Upper lobe of left lung (tissue), 6 donors: ENCODE measurements around the gene VEPH1. TPM values are rescaled to one million over a fixed set of nuclear protein-coding genes. Genes with fewer than 3 reads are reported as not detected.

ENCODE experiments used
- ATAC-seq, 2 donors: fragments of 200-7000 bp; cut with Tn5 transposase; one replicate each; pipeline ENCODE4 v1.9.1; 2022; ENCODE audit warnings: mild to moderate bottlenecking in 2 of 2, moderate library complexity in 2 of 2; ENCODE audit not compliant: low FRiP score in 2 of 2
- DNase-seq, 2 donors: peaks; one replicate each; pipeline ENCODE4 v3.0.0-alpha.2; 2019 to 2020
- H3K27ac ChIP-seq, 4 donors: fragments of 200-600 bp; sonication (generic); one replicate each; pipeline ENCODE4 v1.5.1; 2016 to 2019
- H3K27me3 ChIP-seq, 4 donors: fragments of 200-600 bp; sonication (generic); one replicate each; pipeline ENCODE4 v1.5.1; 2017 to 2019
- H3K36me3 ChIP-seq, 4 donors: fragments of 200-600 bp; sonication (generic); one replicate each; pipeline ENCODE4 v1.5.1; 2016 to 2019
- H3K4me1 ChIP-seq, 4 donors: fragments of 200-600 bp; sonication (generic); one replicate each; pipeline ENCODE4 v1.5.1; 2018 to 2019
- H3K4me3 ChIP-seq, 4 donors: fragments of 200-600 bp; sonication (generic); one replicate each; pipeline ENCODE4 v1.5.1; 2017 to 2019; ENCODE audit warnings: mild to moderate bottlenecking in 2 of 4, moderate library complexity in 1 of 4
- H3K9me3 ChIP-seq, 4 donors: fragments of 200-600 bp; sonication (generic); one replicate each; pipeline ENCODE4 v1.5.1; 2018 to 2019
- EP300 ChIP-seq, 4 donors: sonication (generic); formaldehyde crosslinking; IDR thresholded peaks; one replicate each; pipeline ENCODE4 v1.5.1; 2017; ENCODE audit warnings: antibody characterized with exemption in 4 of 4, control low read depth in 2 of 4
- POLR2A ChIP-seq, 4 donors: fragments of 450-650 bp; IDR thresholded peaks; one replicate each; pipeline ENCODE4 v1.5.1; 2016 to 2017; ENCODE audit warnings: antibody characterized with exemption in 4 of 4, mild to moderate bottlenecking in 2 of 4
- POLR2AphosphoS5 ChIP-seq, 2 donors: sonication (generic); formaldehyde crosslinking; IDR thresholded peaks; one replicate each; pipeline ENCODE4 v1.5.1; 2017; ENCODE audit warnings: antibody characterized with exemption in 2 of 2
- WGBS, 2 donors: methylation state at CpG; one replicate each; pipeline ENCODE4 v1.1.5; 2017 to 2018; 5-methylcytosine and 5-hydroxymethylcytosine counted together
- total RNA-seq, 6 donors: library from RNA; depleted of rRNA in 4 of 6; stranded (reverse); fragments of >200 nt in 4 of 6; gene quantifications; one replicate each; pipeline versions ENCODE4 v1.1.0 to v1.2.1, GENCODE V29; 2016 to 2021
- TF ChIP-seq, protein P1 (sequence below), 6 experiments: fragments of 450-650 bp in 4 of 6; fragments of 200-600 bp in 2 of 6; sonication (generic) in 2 of 6; IDR thresholded peaks; one replicate each; pipeline ENCODE4 v1.5.1; 2016 to 2019; ENCODE audit warnings: antibody characterized with exemption in 6 of 6
- donor health status: DM: no; HTN: no; CAD: no; lungs with moderate emphysema.
- donor health status: DM: no; HTN: yes; CAD: no; lungs with severe emphysema.

Gene VEPH1
- total RNA-seq, 6 donors from 2014 or later = 78.6 to 229 (median 178) TPM

DNA sequence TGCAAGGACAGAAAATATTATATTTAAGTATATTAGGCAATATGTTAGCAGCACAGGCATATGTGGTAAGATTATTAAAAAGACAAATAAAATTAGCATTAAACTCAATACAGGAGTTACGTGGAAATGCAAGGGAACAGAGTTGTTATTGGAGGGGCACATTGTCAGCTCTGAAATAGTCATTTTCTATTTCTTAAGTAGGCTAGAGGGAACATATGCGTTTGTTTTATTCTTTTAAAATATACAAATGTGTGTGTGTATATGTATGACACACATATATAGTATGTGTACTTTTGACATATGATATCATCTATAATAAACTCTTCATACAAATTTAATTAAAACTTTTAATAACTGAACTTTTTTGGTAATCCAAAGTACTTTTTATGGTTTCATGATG is 22.8 kb upstream of the VEPH1 start:
- H3K27ac ChIP-seq = no peak overlapping the region
- no peaks in the 10 kb centered on the region for H3K36me3 ChIP-seq
- H3K4me1 ChIP-seq = no peaks in the 10 kb centered on the region
- no peak overlapping the region for H3K4me3 ChIP-seq
- no peaks in the 10 kb centered on the region for H3K9me3 ChIP-seq
- WGBS, 2 donors = 87 to 88% methylated on average over 2 of the region's 2 CpGs
- DNase-seq = no peak
- TF ChIP-seq, protein P1, sequence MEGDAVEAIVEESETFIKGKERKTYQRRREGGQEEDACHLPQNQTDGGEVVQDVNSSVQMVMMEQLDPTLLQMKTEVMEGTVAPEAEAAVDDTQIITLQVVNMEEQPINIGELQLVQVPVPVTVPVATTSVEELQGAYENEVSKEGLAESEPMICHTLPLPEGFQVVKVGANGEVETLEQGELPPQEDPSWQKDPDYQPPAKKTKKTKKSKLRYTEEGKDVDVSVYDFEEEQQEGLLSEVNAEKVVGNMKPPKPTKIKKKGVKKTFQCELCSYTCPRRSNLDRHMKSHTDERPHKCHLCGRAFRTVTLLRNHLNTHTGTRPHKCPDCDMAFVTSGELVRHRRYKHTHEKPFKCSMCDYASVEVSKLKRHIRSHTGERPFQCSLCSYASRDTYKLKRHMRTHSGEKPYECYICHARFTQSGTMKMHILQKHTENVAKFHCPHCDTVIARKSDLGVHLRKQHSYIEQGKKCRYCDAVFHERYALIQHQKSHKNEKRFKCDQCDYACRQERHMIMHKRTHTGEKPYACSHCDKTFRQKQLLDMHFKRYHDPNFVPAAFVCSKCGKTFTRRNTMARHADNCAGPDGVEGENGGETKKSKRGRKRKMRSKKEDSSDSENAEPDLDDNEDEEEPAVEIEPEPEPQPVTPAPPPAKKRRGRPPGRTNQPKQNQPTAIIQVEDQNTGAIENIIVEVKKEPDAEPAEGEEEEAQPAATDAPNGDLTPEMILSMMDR (IDR thresholded peaks at IDR 0.05) = no peak
- TF ChIP-seq EP300 (IDR thresholded peaks at IDR 0.05) = no peak
- no peak for TF ChIP-seq POLR2AphosphoS5 (IDR thresholded peaks at IDR 0.05)
- no peak for TF ChIP-seq POLR2A (IDR thresholded peaks at IDR 0.05)
- ATAC-seq = no peak
- H3K27me3 ChIP-seq = no peaks in the 10 kb centered on the region

DNA sequence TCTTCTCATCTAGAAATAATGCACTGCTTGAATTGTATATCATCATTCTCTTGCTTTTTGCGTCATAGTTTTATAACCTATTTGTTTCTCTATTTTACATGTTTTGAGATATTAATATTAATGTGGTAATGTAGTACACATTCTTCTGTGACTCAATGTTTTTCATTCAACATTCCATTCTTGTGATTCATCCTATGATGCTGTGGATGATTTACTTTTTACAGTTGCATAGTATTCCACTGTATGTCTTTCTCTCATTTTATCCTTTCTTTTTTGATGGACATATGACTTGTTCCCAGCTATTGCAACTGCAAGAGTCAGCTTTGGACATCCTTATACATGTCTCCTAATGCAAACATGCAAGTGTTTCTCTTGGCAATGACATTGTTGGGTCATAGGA is 20.6 kb upstream of the VEPH1 start:
- DNase-seq = no peak
- WGBS, 2 donors = 95 to 97% methylated on average over 1 of the region's 1 CpG
- no peaks in the 10 kb centered on the region for H3K9me3 ChIP-seq
- no peak overlapping the region for H3K4me3 ChIP-seq
- ATAC-seq = no peak
- no peaks in the 10 kb centered on the region for H3K36me3 ChIP-seq
- H3K4me1 ChIP-seq = no peaks in the 10 kb centered on the region
- H3K27me3 ChIP-seq = no peaks in the 10 kb centered on the region
- H3K27ac ChIP-seq = no peak overlapping the region
- TF ChIP-seq EP300 (IDR thresholded peaks at IDR 0.05) (no peak), POLR2AphosphoS5 (IDR thresholded peaks at IDR 0.05) (no peak), POLR2A (IDR thresholded peaks at IDR 0.05) (no peak)
- TF ChIP-seq, protein P1 (IDR thresholded peaks at IDR 0.05) = no peak

DNA sequence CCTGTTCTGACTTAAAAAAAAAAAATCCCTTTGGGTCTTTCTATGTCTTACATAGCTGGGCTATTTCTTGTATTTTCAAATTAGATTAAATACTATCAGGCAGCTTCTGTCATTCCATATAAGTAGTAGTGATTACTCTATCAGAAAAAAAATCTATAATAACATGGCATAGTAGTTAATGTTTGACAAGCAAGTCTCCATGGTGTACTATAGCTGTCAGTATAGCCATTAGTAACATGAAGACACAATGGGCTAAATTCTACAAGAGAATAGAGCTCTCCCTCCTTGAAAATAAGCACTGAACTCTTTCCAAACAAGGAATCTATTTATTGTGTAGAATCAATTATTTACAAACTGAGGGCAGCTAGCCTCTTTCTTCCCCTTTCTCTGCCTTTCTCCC is 19.4 kb upstream of the VEPH1 start:
- no peaks in the 10 kb centered on the region for H3K36me3 ChIP-seq
- no peaks in the 10 kb centered on the region for H3K4me1 ChIP-seq
- no peak for DNase-seq
- no peaks in the 10 kb centered on the region for H3K9me3 ChIP-seq
- no peak overlapping the region for H3K4me3 ChIP-seq
- no peak for ATAC-seq
- H3K27ac ChIP-seq = no peak overlapping the region
- TF ChIP-seq POLR2AphosphoS5 (IDR thresholded peaks at IDR 0.05) (no peak), EP300 (IDR thresholded peaks at IDR 0.05) (no peak), POLR2A (IDR thresholded peaks at IDR 0.05) (no peak)
- TF ChIP-seq, protein P1 (IDR thresholded peaks at IDR 0.05) = no peak
- H3K27me3 ChIP-seq = no peaks in the 10 kb centered on the region

DNA sequence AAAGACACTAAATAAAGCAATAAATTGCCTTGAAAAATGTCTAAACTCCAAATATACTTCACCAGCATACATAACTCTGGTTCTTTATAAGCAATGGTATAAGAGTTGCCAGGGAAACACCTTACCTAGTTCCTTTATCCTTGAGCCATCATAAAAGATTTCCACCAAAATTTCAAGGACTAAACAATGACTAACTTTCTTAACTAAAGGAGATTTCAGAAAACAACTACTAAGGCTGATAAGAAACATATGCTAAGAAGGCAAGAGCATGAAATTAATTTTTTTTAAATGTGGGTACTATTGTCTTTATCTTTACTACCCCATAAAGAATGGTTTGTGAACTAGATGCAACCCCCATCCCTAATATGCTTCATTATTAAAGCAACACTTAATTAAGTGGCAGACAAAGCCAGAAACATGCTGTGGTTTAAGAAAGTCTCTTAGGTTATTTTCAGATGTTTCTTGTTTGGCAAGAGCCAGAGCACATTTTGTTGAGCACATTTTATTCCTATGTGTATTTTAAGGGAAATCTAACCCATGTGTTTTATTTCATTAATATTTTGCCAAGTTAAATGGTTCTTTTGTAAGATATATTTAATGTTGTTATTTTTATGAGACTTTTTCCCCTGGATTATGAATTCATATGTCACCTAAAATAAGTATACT is 17.4 kb upstream of the VEPH1 start:
- Histone ChIP-seq H3K27me3 (no peaks in the 10 kb centered on the region), H3K4me1 (no peaks in the 10 kb centered on the region), H3K36me3 (no peaks in the 10 kb centered on the region), H3K27ac (no peak overlapping the region), H3K9me3 (no peaks in the 10 kb centered on the region), H3K4me3 (no peak overlapping the region)
- TF ChIP-seq EP300 (IDR thresholded peaks at IDR 0.05) (no peak), POLR2A (IDR thresholded peaks at IDR 0.05) (no peak), POLR2AphosphoS5 (IDR thresholded peaks at IDR 0.05) (no peak)
- TF ChIP-seq, protein P1 (IDR thresholded peaks at IDR 0.05) = no peak
- DNase-seq = no peak
- ATAC-seq = peak in 1 of 2 donors; percentile 70

DNA sequence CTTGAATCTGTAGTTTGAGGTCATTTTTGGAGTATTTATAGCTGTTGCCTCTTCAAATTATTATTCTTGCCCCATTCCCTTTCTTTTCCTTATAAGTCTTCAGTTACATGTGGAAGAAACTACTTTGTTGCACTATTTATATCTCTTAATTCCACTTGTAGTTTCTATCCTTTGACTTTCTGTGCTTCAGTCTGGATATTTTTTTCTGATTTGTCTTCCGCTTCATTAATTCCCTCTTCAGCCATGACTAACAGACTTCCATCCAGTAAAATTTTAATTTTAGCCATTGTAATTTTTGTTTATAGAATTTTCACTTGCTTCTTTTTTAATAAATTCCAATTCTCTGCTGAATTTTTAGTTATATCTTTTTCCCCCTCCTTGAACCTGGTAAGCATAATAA is 15.7 kb upstream of the VEPH1 start:
- TF ChIP-seq EP300 (IDR thresholded peaks at IDR 0.05) = no peak
- no peak for TF ChIP-seq POLR2AphosphoS5 (IDR thresholded peaks at IDR 0.05)
- no peak for TF ChIP-seq POLR2A (IDR thresholded peaks at IDR 0.05)
- TF ChIP-seq, protein P1 (IDR thresholded peaks at IDR 0.05) = no peak
- Histone ChIP-seq H3K36me3 (no peaks in the 10 kb centered on the region), H3K9me3 (no peaks in the 10 kb centered on the region), H3K27ac (no peak overlapping the region), H3K4me3 (no peak overlapping the region), H3K27me3 (no peaks in the 10 kb centered on the region), H3K4me1 (no peaks in the 10 kb centered on the region)
- ATAC-seq (no peak), DNase-seq (no peak)
- 93 to 98% methylated on average over 1 of the region's 1 CpG for WGBS, 2 donors
